Ishikawa (cell line): Measurements from ENCODE around the gene WNT3A.

ENCODE experiments used
- CEBPB ChIP-seq: IDR thresholded peaks from 2 replicates; pipeline ENCODE4 v1.6.1; 2012
- CREB1 ChIP-seq: IDR thresholded peaks from 2 replicates; pipeline ENCODE4 v1.6.1; 2012; ENCODE audit warnings: low read depth
- EGR1 ChIP-seq: IDR thresholded peaks from 2 replicates; pipeline ENCODE4 v1.6.1; 2012
- EP300 ChIP-seq: IDR thresholded peaks from 2 replicates; pipeline ENCODE4 v1.6.1; 2012; ENCODE audit warnings: borderline replicate concordance
- FOXM1 ChIP-seq: IDR thresholded peaks from 2 replicates; pipeline ENCODE4 v1.6.1; 2012; ENCODE audit warnings: low read depth, borderline replicate concordance
- NFIC ChIP-seq: IDR thresholded peaks from 2 replicates; pipeline ENCODE4 v1.6.1; 2012
- RAD21 ChIP-seq: IDR thresholded peaks from 2 replicates; pipeline ENCODE4 v1.6.1; 2012; ENCODE audit warnings: low read depth
- TAF1 ChIP-seq: IDR thresholded peaks from 2 replicates; pipeline ENCODE4 v1.6.1; 2012; ENCODE audit warnings: low read depth, mild to moderate bottlenecking
- TCF12 ChIP-seq: IDR thresholded peaks from 2 replicates; pipeline ENCODE4 v1.6.1; 2012; ENCODE audit warnings: low read depth
- TEAD4 ChIP-seq: IDR thresholded peaks from 2 replicates; pipeline ENCODE4 v1.6.1; 2012
- YY1 ChIP-seq: IDR thresholded peaks from 2 replicates; pipeline ENCODE4 v1.6.1; 2012; ENCODE audit warnings: low read depth
- ZBTB7A ChIP-seq: IDR thresholded peaks from 2 replicates; pipeline ENCODE4 v1.6.1; 2012; ENCODE audit warnings: low read depth
- TF ChIP-seq, protein P1 (sequence below): IDR thresholded peaks from 2 replicates; pipeline ENCODE4 v1.6.1; 2012
- TF ChIP-seq, protein P2 (sequence below): IDR thresholded peaks from 2 replicates; pipeline ENCODE4 v1.6.1; 2012
- TF ChIP-seq, protein P3 (sequence below): IDR thresholded peaks from 2 replicates; pipeline ENCODE4 v1.6.1; 2012; ENCODE audit warnings: low read depth, mild to moderate bottlenecking

The WNT3A gene

DNA sequence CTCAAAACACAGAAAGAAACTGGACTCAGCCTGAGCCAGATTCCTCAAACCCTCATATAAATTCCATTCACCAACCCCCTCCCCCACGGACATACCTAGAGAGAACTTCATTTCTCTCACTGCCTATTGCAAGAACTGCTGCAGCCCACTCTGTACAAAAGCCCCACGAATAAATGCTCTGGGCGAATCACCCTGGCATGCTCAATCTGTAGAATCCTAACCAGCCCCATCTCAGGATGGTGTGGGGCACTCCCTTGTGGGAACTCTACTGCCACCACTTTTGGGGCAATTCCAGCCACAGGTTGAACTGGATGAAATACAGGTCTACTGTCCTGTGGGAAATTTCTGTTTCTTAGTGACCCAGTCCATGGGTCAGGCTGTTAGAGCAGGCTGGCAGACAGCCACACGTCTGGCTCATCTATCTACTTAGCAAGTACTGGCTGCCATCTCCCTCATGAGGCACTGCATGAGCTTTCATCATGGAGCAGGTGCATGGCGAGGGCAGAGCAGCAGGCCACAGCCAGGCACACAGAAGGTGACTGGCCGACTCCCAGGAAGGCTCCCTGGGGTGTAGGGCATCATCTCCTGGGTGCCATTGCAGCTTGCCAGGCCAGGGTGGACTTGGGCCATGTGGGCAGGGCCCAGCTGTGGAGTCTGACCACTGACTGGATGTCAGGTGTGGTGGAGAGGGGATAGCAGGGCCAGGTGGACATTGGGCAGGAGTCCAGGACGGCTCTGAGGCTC is 97.9 kb downstream of the WNT3A start:
- no peak for TF ChIP-seq EP300
- no peak for TF ChIP-seq TAF1
- no peak for TF ChIP-seq TEAD4
- no peak for TF ChIP-seq EGR1
- no peak for TF ChIP-seq NFIC
- TF ChIP-seq CEBPB = no peak
- TF ChIP-seq, protein P1, sequence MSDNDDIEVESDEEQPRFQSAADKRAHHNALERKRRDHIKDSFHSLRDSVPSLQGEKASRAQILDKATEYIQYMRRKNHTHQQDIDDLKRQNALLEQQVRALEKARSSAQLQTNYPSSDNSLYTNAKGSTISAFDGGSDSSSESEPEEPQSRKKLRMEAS = no peak
- TF ChIP-seq, protein P2, sequence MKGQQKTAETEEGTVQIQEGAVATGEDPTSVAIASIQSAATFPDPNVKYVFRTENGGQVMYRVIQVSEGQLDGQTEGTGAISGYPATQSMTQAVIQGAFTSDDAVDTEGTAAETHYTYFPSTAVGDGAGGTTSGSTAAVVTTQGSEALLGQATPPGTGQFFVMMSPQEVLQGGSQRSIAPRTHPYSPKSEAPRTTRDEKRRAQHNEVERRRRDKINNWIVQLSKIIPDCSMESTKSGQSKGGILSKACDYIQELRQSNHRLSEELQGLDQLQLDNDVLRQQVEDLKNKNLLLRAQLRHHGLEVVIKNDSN = no peak
- TF ChIP-seq TCF12 = no peak
- no peak for TF ChIP-seq YY1
- TF ChIP-seq, protein P3, sequence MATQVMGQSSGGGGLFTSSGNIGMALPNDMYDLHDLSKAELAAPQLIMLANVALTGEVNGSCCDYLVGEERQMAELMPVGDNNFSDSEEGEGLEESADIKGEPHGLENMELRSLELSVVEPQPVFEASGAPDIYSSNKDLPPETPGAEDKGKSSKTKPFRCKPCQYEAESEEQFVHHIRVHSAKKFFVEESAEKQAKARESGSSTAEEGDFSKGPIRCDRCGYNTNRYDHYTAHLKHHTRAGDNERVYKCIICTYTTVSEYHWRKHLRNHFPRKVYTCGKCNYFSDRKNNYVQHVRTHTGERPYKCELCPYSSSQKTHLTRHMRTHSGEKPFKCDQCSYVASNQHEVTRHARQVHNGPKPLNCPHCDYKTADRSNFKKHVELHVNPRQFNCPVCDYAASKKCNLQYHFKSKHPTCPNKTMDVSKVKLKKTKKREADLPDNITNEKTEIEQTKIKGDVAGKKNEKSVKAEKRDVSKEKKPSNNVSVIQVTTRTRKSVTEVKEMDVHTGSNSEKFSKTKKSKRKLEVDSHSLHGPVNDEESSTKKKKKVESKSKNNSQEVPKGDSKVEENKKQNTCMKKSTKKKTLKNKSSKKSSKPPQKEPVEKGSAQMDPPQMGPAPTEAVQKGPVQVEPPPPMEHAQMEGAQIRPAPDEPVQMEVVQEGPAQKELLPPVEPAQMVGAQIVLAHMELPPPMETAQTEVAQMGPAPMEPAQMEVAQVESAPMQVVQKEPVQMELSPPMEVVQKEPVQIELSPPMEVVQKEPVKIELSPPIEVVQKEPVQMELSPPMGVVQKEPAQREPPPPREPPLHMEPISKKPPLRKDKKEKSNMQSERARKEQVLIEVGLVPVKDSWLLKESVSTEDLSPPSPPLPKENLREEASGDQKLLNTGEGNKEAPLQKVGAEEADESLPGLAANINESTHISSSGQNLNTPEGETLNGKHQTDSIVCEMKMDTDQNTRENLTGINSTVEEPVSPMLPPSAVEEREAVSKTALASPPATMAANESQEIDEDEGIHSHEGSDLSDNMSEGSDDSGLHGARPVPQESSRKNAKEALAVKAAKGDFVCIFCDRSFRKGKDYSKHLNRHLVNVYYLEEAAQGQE = no peak
- no peak for TF ChIP-seq RAD21
- no peak for TF ChIP-seq FOXM1
- TF ChIP-seq ZBTB7A = no peak
- TF ChIP-seq CREB1 = no peak

DNA sequence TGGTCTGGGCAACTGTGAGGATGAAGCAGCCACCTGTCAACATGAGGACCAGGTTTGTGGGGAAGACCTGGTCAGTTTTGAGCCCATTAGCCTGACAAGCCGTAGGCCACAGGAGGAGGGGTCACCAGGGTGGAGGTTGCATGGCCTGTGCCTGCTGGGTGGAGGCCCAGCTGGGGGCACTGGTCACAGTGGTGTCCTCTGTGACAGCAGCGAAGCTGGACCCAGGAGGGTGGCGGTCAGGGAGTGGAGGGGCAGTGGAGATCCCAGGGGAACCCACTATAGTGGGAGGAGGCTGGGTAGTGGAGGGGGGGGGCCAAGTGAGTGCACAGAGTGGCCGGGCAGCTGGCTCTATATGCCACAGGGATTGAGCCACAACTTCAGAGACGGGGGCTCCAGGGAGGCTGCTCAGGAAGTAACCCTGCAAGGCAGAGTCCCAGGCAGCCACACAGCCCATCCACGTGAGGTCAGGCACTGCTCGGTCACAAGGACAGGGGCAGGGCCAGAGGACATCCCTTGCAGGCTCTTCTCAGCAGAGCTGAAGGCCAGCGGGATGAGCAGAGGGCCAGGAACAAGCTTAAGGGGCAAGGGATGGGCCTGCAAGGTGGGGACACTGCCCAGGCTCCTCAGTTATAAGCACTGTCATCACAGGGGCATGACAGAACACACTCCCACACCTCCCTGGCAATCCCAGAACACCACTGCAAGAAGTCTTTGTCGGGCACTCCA is 98.6 kb downstream of the WNT3A start:
- TF ChIP-seq, protein P3 = no peak
- TF ChIP-seq NFIC = no peak

DNA sequence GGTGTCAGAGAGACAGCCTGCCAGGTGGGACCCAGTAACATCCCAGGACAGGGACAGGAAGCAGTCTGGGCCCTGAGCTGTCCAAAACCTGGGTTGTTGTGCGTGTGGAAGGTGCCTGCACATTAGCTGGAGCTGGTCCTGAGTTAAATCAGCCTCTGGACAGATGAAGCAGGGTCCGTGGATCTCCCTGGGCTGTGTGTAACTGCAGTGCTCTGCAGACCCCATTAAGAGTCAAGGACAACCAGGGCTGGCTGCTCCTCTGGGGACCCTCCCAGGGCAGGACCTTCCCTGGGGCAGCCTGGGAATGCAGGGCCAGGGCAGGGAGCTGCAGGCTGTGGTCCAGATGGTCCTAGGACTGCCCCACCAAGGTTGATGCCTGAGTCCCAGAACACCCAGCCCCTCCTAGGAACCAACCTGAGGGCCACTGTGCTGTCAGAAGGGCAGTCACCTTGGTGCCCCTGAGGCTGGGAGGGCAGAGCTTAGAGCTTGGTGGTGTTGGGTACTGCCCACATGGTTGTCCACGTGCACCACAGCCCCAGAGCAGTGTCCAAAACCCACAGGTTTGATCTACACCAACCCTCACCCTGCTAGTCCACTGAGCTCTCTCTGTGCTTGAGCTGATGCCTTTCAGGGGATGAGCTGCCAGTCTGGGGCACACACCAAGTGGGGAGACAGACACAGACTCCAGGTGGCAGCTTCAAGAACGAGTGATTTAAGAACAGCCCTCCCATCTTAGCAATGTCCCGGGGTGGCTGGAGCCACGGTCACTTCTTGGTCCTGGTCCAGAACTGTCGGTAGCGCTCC is 99.4 kb downstream of the WNT3A start:
- TF ChIP-seq NFIC (no peak), CREB1 (no peak), TCF12 (no peak), YY1 (no peak), CEBPB (no peak), ZBTB7A (no peak)
- TF ChIP-seq, protein P3 = no peak
- TF ChIP-seq, protein P1 = no peak

DNA sequence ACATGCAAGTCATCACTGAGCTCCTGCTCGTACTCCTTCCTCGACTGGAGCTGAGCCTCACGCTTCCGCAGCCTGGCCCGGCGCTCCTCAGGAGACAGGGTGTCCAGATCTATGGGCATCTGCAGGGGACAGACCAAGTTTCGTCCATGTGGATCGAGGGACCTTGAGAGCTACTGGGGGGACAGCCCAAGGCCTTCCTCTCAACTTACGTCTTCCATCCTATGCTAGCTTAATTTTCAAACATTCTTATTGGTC is 99.9 kb downstream of the WNT3A start:
- TF ChIP-seq CREB1 (no peak), TEAD4 (no peak), RAD21 (no peak), TAF1 (no peak), CEBPB (no peak), FOXM1 (no peak), TCF12 (no peak), EP300 (no peak), NFIC (no peak), ZBTB7A (no peak), EGR1 (no peak), YY1 (no peak)
- TF ChIP-seq, protein P2 = no peak
- TF ChIP-seq, protein P1 = no peak
- TF ChIP-seq, protein P3 = no peak
